ENCODE measurements around the gene ATG10.
A peak's percentile ranks its signal among the peaks of the same experiment; 100 is the strongest.
"Not testable (repeated sequence)": the region's sequence is repeated elsewhere in the genome, so short reads cannot be mapped to it uniquely, and the experiment has no call there.

Gene ATG10

GRCh38 chr5:82265047-82265446, 293.2 kb downstream of the ATG10 start:
- no peak overlapping the region for H3K27ac Mint-ChIP-seq
- H3K36me3 Mint-ChIP-seq, result peaks cover 23% of the 10 kb centered on the region
- H3K4me1 Mint-ChIP-seq (ENCODE audit: low read depth), result no peaks in the 10 kb centered on the region
- no peak overlapping the region for H3K4me3 Mint-ChIP-seq
- H3K27me3 Mint-ChIP-seq, result no peaks in the 10 kb centered on the region
- H3K9me3 Mint-ChIP-seq (ENCODE audit: low read depth), result peaks cover 3% of the 10 kb centered on the region

- H3K27me3 Mint-ChIP-seq; H3K9me3 Mint-ChIP-seq (ENCODE audit: low read depth); H3K27ac Mint-ChIP-seq; H3K4me1 Mint-ChIP-seq (ENCODE audit: low read depth); H3K4me3 Mint-ChIP-seq: not testable (repeated sequence)
- H3K36me3 Mint-ChIP-seq, result peaks cover 24% of the 10 kb centered on the region
Observed at GRCh38 chr5:82267297-82267933, 295.6 kb downstream of the ATG10 start.

GRCh38 chr5:82269363-82269762, 297.5 kb downstream of the ATG10 start:
- H3K27ac Mint-ChIP-seq; H3K27me3 Mint-ChIP-seq; H3K9me3 Mint-ChIP-seq (ENCODE audit: low read depth); H3K4me3 Mint-ChIP-seq: not testable (repeated sequence)
- Mint-ChIP-seq H3K4me1 (ENCODE audit: low read depth) (peaks cover 13% of the 10 kb centered on the region), H3K36me3 (peaks cover 32% of the 10 kb centered on the region)

- H3K36me3 Mint-ChIP-seq, result peaks cover 49% of the 10 kb centered on the region
- H3K4me1 Mint-ChIP-seq (ENCODE audit: low read depth), result peaks cover 38% of the 10 kb centered on the region
- H3K27me3 Mint-ChIP-seq; H3K9me3 Mint-ChIP-seq (ENCODE audit: low read depth); H3K4me3 Mint-ChIP-seq: not testable (repeated sequence)
- peak overlapping the region; percentile 72 for H3K27ac Mint-ChIP-seq
Observed at GRCh38 chr5:82272571-82273356, 300.9 kb downstream of the ATG10 start.

- not testable (repeated sequence) for H3K27ac Mint-ChIP-seq; H3K27me3 Mint-ChIP-seq; H3K9me3 Mint-ChIP-seq (ENCODE audit: low read depth); H3K4me3 Mint-ChIP-seq
- H3K36me3 Mint-ChIP-seq, result peaks cover 45% of the 10 kb centered on the region
- H3K4me1 Mint-ChIP-seq (ENCODE audit: low read depth), result peaks cover 39% of the 10 kb centered on the region
Observed at GRCh38 chr5:82273426-82273825, 301.6 kb downstream of the ATG10 start.

GRCh38 chr5:82274343-82275211, 302.8 kb downstream of the ATG10 start:
- Mint-ChIP-seq H3K27ac (peak overlapping the region; percentile 99), H3K36me3 (peaks cover 36% of the 10 kb centered on the region), H3K27me3 (no peaks in the 10 kb centered on the region), H3K9me3 (ENCODE audit: low read depth) (no peaks in the 10 kb centered on the region), H3K4me3 (peak overlapping the region; percentile 100), H3K4me1 (ENCODE audit: low read depth) (peaks cover 43% of the 10 kb centered on the region)

- peak overlapping the region; percentile 100 for H3K4me3 Mint-ChIP-seq
- H3K4me1 Mint-ChIP-seq (ENCODE audit: low read depth), result peaks cover 48% of the 10 kb centered on the region
- no peaks in the 10 kb centered on the region for H3K27me3 Mint-ChIP-seq
- peaks cover 32% of the 10 kb centered on the region for H3K36me3 Mint-ChIP-seq
- no peaks in the 10 kb centered on the region for H3K9me3 Mint-ChIP-seq (ENCODE audit: low read depth)
- peak overlapping the region; percentile 99 for H3K27ac Mint-ChIP-seq
Observed at GRCh38 chr5:82275216-82275664, 303.4 kb downstream of the ATG10 start.

- H3K36me3 Mint-ChIP-seq, result peaks cover 32% of the 10 kb centered on the region
- no peaks in the 10 kb centered on the region for H3K27me3 Mint-ChIP-seq
- peak overlapping the region; percentile 100 for H3K4me3 Mint-ChIP-seq
- H3K9me3 Mint-ChIP-seq (ENCODE audit: low read depth), result no peaks in the 10 kb centered on the region
- H3K4me1 Mint-ChIP-seq (ENCODE audit: low read depth), result peaks cover 52% of the 10 kb centered on the region
- peak overlapping the region; percentile 99 for H3K27ac Mint-ChIP-seq
Observed at GRCh38 chr5:82276800-82277612, 305.2 kb downstream of the ATG10 start.

GRCh38 chr5:82277613-82277986, 305.8 kb downstream of the ATG10 start:
- Mint-ChIP-seq H3K36me3 (peaks cover 29% of the 10 kb centered on the region), H3K4me1 (ENCODE audit: low read depth) (peaks cover 50% of the 10 kb centered on the region), H3K27ac (peak overlapping the region; percentile 99), H3K4me3 (peak overlapping the region; percentile 100), H3K27me3 (no peaks in the 10 kb centered on the region), H3K9me3 (ENCODE audit: low read depth) (no peaks in the 10 kb centered on the region)

- Mint-ChIP-seq H3K4me3 (peak within 1 kb of the TSS; percentile 100), H3K36me3 (peaks cover 29% of the 10 kb centered on the region), H3K4me1 (ENCODE audit: low read depth) (peaks cover 49% of the 10 kb centered on the region), H3K27ac (peak within 1 kb of the TSS; percentile 99), H3K9me3 (ENCODE audit: low read depth) (no peaks in the 10 kb centered on the region), H3K27me3 (no peaks in the 10 kb centered on the region)
Observed at GRCh38 chr5:82277987-82278710, 306.3 kb downstream of the ATG10 start, which contains the start of gene RPS23. TSS of gene RPS23 (minus strand) at chr5:82278354. CDS start at chr5:82278323, 31 bp downstream.

GRCh38 chr5:82278711-82279370, 307.0 kb downstream of the ATG10 start:
- Mint-ChIP-seq H3K4me1 (ENCODE audit: low read depth) (peaks cover 44% of the 10 kb centered on the region), H3K36me3 (peaks cover 26% of the 10 kb centered on the region), H3K4me3 (peak overlapping the region; percentile 100)

GRCh38 chr5:82283893-82284292, 312.1 kb downstream of the ATG10 start:
- Mint-ChIP-seq H3K4me3 (no peak overlapping the region), H3K27ac (no peak overlapping the region), H3K9me3 (ENCODE audit: low read depth) (no peaks in the 10 kb centered on the region), H3K36me3 (peaks cover 4% of the 10 kb centered on the region), H3K4me1 (ENCODE audit: low read depth) (peaks cover 13% of the 10 kb centered on the region), H3K27me3 (no peaks in the 10 kb centered on the region)

More at GRCh38 chr5:82278711-82279370, 307.0 kb downstream of the ATG10 start:
- H3K9me3 Mint-ChIP-seq (ENCODE audit: low read depth), result no peaks in the 10 kb centered on the region
- H3K27ac Mint-ChIP-seq, result peak overlapping the region; percentile 99
- H3K27me3 Mint-ChIP-seq, result no peaks in the 10 kb centered on the region

GRCh38 chr5:82285206-82285605, 313.4 kb downstream of the ATG10 start:
- Mint-ChIP-seq H3K27me3 (no peaks in the 10 kb centered on the region), H3K4me3 (no peak overlapping the region), H3K4me1 (ENCODE audit: low read depth) (peaks cover 6% of the 10 kb centered on the region), H3K27ac (no peak overlapping the region), H3K36me3 (peaks cover 4% of the 10 kb centered on the region), H3K9me3 (ENCODE audit: low read depth) (no peaks in the 10 kb centered on the region)
